GM19193 (cell line): Measurements from ENCODE around the gene APOE.

Experiments
- POLR2A ChIP-seq: IDR thresholded peaks from 4 replicates; pipeline ENCODE4 v1.6.1; 2011; ENCODE audit not compliant: insufficient read depth, insufficient read length; ENCODE audit errors: extremely low read depth

The APOE gene

DNA sequence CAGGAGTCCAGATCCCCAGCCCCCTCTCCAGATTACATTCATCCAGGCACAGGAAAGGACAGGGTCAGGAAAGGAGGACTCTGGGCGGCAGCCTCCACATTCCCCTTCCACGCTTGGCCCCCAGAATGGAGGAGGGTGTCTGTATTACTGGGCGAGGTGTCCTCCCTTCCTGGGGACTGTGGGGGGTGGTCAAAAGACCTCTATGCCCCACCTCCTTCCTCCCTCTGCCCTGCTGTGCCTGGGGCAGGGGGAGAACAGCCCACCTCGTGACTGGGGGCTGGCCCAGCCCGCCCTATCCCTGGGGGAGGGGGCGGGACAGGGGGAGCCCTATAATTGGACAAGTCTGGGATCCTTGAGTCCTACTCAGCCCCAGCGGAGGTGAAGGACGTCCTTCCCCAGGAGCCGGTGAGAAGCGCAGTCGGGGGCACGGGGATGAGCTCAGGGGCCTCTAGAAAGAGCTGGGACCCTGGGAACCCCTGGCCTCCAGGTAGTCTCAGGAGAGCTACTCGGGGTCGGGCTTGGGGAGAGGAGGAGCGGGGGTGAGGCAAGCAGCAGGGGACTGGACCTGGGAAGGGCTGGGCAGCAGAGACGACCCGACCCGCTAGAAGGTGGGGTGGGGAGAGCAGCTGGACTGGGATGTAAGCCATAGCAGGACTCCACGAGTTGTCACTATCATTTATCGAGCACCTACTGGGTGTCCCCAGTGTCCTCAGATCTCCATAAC lies at the start of gene APOE:
Gene APOE, plus strand, starts transcription at position 360 of the 724 bp plus-strand sequence. CDS start 829 bp downstream, outside the sequence.
- no peak for TF ChIP-seq POLR2A

DNA sequence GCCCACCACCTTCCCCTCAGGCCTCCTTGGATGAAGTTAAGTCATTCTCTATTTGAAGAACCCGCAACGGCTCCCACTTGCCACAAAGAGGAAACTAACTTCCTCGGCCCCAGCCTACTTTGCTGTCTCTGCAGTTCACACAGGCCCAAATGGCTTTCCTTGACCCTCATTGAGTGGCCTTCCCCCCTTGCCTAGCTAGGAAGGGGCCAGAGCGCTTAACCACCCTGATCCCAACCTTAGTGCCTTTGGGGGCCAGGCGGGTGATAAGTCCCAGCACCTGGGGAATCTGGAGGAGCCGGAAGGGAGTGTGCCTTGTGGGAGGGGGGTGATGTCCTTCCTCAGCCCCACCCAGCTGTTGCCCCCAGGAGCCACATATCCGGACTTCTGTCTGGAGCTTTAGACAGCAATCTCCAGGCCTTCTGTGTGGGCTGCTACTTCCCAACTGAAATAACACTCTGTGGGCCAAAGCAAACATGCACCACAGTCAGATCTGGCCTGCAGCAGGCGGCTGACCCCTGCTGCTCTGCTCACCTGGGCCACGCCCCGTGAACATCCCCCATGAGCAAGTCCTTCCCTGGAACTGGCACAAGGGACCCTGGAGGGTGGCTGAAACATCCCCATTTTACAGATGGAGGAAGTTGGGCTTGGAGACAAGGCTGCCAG lies 49.0 kb upstream of the APOE start:
- no peak for TF ChIP-seq POLR2A

DNA sequence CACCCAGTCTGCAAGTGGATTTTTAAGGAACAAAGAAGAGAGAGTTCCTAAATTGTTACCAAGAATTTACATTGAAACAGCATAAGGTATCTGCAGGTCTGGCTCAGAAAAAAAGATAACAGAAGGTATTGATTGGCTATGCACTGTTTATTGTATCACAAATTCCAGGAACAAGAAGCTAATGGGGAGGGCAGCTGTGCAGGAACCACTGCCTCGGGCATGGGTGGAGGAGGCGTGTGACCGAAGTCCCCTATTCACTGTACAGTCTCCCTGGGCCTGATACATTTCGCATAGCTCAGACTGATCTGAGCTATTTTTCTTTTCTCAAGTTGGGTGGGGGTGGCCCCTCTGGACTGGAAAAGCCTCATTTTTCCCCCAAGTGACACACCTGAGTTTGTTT lies 47.8 kb upstream of the APOE start:
- TF ChIP-seq POLR2A, result no peak

DNA sequence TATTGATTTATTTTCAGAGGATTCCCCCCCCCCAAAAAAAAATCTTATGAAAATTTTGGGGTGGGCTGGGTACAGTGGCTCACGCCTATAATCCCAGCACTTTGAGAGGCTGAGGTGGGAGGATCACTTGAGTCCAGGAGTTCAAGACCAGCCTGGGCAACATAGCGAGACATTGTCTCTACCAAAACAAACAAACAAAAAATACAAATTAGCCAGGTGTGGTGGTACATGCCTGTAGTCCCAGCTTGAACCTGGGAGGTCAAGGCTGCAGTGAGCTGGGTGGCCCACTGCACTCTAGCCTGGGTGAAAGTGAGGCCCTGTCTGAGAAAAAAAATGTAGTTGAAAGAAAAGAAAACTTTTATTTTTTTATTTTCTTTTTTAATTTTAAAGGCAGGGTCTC lies 41.6 kb upstream of the APOE start:
- no peak for TF ChIP-seq POLR2A

DNA sequence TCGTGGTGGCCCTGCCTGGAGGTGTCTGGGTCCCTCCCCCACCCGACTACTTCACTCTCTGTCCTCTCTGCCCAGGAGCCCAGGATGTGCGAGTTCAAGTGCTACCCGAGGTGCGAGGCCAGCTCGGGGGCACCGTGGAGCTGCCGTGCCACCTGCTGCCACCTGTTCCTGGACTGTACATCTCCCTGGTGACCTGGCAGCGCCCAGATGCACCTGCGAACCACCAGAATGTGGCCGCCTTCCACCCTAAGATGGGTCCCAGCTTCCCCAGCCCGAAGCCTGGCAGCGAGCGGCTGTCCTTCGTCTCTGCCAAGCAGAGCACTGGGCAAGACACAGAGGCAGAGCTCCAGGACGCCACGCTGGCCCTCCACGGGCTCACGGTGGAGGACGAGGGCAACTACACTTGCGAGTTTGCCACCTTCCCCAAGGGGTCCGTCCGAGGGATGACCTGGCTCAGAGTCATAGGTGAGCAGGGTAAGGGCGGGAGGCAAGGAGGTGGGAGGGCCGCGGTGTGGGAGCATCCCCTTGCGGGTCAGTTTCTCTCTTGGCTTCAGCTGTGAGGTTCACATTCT lies 40.3 kb upstream of the APOE start:
- no peak for TF ChIP-seq POLR2A

DNA sequence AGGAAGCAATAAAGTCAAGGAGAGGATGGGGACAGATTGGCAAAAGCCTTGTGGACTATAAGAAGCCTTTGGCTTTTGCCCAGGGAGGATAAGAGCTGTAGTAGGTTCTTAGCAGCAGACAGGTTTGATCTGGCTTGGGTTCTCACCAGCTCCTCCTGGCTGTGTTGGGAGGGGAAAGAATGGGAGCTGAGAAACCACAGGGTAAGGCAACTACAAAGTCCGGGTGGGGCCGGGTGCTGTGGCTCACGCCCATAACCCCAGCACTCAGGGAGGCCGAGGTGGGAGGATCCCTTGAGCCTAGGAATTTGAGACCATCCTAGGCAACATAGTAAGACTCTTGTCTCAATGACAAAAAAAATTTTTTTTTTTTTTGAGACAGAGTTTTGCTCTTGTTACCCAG lies 38.9 kb upstream of the APOE start:
- TF ChIP-seq POLR2A, result no peak

DNA sequence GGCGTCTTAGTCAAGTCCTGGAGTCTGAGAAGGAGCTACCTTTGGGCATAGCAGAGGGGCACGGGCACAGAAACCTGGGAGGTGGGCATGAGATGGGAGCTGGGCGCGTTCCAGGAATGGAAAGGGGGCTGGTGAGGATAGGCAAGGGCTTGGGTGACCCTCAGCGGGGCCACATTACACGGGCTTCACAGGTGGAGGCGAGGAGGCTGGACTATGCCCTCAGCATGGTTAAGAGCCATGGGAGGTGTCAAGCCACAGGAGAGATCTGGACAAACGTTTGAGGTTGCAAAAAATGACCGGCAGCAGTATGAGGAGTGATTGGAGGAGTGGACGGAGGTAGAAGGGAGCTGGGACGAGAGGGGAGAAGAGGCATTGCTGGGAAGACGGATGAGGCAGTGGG lies 38.0 kb upstream of the APOE start:
- no peak for TF ChIP-seq POLR2A

DNA sequence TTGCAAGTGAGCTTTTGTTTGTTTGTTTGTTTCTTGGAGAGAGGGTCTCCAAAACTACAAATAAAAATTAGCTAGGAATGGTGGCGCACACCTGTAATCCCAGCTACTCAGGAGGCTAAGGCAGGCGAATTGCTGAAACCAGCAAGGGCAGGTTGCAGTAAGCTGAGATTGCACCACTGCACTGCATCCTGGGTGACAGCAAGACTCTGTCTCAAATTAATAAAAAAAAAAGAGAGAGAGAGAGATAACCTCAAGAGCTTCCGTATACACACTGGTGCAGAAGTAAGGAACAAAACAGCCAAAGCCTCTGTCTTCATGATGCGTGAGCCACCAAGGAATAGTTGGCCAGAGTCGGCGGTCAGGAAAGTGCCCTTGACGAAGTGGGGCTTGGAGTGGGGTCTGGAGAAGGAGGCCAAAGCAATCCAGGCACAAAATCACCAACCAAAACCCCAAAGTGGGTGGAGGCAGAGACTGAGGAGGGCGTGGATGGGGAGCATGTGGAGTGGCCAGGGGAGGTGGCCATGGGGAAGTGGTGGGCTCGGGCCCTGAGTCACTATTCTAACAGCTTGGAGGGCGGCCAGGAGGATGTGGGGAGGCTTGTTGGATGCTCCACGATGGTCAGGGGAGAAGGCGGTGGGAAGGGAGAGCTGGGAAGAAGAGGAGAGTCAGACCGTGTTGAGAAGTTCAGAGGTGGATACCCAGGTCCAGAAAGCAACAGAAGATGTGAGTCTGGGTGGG lies 35.7 kb upstream of the APOE start:
- no peak for TF ChIP-seq POLR2A

DNA sequence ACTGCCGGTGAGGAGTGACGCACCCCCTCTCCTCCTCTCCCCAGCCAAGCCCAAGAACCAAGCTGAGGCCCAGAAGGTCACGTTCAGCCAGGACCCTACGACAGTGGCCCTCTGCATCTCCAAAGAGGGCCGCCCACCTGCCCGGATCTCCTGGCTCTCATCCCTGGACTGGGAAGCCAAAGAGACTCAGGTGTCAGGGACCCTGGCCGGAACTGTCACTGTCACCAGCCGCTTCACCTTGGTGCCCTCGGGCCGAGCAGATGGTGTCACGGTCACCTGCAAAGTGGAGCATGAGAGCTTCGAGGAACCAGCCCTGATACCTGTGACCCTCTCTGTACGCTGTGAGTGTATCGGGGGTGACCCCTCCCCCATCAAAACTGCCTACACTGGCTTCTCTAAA lies 33.8 kb upstream of the APOE start:
- no peak for TF ChIP-seq POLR2A

DNA sequence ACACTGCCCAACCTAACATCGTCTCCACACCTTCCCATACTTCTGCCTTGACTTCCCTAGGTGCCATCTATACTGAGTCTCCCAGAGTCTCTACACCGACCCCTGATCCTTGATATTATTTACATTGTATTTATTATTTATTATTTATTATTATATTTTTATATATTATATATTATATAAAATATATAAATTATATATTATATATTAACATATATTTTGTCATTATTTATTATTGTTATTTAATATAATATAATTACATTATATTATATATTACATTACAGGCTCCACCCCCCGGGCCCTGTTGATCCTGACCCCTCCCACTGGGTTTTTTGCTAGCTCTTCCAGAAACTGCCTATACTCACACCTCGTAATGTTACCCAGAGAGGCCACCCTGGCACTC lies 32.9 kb upstream of the APOE start:
- TF ChIP-seq POLR2A, result no peak

DNA sequence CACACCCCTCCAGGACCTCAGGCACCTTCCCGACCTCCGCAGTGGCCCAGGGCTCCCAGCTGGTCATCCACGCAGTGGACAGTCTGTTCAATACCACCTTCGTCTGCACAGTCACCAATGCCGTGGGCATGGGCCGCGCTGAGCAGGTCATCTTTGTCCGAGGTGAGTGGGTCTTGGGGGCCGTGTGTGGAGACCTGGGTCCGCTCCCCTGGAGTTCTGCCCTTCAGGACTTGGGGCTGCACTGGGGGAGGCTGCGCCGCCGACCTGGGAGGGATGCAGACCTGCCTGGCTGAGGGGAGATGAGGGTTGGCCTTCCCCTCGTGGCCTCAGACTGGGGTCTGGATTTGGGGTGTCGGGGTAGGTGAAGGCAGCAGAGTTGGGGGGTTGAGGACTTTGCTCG lies 31.3 kb upstream of the APOE start:
- no peak for TF ChIP-seq POLR2A

DNA sequence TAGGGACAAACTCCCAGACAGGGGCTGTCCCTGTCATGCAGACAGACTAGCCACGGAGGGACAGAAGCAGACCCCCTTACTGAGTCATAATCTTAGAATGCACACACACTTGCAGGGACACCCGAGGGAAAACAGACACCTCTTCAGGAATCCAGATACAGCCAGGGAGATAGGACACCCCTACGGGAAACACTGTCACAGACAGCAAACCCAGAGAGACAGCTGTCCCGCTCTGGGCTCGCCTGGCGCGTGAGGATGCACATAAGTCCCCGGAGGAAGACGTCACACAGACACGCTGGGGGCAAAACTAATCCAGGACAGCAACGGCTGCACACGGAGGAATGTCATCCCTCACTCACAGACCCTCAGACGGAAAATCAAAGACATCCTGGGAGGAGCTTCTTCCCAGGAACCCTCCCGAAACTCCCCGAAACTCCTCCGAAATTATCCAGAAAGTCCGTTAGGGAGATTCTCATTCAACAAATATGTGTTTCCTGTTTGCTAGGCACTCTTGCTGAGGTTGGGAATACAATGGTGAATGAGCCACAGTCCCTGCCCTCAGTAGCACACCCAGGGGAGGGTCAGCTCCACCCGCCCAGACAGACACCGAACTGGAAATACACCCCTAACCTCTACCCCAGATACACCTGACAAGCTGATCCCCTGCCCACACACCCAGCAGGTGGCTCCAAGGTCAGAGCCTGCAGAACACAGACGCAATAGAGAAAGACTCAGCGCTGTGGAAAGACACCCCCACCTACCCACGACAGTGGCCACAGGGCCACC lies 29.7 kb upstream of the APOE start:
- TF ChIP-seq POLR2A, result no peak

DNA sequence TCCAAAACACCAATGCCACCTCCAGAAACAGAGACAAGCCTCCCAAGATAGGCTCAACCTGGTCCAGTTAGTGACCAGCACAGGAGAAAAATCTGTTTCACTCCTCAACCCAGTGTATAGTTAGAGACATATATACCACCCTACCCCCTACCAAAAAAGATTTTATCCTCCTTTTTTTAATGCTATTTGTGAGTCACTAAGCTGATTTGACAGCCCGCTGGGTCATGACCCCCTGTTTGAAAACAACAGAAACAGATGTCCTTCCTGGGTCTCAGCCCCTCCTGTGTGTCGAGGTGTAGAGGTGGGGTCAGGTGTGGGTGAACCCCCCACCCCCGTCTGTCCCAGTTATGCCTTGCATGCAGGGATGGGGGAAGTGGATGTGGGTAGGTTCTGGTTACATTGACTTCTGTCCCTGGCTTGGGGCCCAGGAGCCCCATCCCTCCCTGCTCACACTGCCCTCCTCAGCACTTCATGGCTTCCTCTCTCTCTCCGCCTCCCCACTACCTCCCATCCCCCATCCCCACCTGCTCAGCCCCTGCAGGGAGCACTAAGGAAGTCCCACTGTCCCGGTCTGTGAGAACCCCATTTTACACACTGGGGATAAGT lies 28.6 kb upstream of the APOE start:
- no peak for TF ChIP-seq POLR2A

DNA sequence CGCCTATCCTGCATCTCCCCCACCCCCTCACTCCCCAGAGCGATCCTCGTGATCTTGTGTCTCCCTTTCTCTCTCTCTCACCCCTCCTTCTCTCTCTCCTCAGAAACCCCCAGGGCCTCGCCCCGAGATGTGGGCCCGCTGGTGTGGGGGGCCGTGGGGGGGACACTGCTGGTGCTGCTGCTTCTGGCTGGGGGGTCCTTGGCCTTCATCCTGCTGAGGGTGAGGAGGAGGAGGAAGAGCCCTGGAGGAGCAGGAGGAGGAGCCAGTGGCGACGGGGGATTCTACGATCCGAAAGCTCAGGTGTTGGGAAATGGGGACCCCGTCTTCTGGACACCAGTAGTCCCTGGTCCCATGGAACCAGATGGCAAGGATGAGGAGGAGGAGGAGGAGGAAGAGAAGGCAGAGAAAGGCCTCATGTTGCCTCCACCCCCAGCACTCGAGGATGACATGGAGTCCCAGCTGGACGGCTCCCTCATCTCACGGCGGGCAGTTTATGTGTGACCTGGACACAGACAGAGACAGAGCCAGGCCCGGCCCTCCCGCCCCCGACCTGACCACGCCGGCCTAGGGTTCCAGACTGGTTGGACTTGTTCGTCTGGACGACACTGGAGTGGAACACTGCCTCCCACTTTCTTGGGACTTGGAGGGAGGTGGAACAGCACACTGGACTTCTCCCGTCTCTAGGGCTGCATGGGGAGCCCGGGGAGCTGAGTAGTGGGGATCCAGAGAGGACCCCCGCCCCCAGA lies 27.3 kb upstream of the APOE start:
- TF ChIP-seq POLR2A, result no peak

DNA sequence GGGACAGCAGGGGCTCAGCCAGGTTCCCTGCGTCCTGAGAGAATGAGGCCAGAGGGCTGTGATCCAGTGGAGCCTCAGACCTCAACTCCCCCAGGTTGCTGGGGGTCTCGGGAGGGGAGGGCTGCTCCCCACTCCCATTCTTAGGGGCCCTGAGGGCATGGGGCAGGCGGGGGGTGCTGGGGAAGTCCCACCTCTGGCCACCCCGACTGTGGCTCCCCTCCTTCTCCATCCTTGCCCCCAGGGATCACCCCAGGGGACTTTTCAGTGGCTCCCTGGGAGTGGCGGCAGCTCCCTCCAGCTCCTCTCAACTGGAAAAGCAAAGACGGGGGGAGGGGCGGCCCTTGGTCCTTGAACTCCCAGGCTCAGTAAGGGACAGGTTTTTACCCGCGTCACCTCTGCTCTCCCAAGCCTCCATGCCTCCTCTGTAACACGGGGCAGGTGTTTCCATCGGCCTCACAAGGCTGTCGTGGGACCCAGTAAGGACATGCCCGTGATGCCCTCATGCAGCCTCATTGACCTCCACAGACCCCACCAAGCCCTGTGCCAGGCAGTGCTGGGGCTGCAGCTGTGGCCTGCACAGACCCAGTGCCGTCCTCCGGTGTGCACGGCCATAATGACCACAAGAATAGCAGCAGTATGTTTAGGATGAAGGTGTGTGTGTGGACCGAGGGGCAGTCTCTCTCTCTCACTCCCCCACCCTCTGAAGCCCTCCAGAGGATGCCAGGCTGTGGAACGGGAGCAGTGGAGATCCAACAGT lies 26.1 kb upstream of the APOE start:
- TF ChIP-seq POLR2A, result no peak
